Thyroid gland (tissue), 4 donors: Measurements from ENCODE around the gene NEK7. TPM values are rescaled to one million over a fixed set of nuclear protein-coding genes. Genes with fewer than 3 reads are reported as not detected.

ENCODE experiments used
- DNase-seq, 2 donors: peaks; one replicate each; pipeline ENCODE4 v3.0.0-alpha.2; 2019
- H3K27ac ChIP-seq, 3 donors: fragments of 200-600 bp; sonication (generic); 1 replicate in 2 of 3; 2 replicates in 1 of 3; pipeline ENCODE4 v1.5.1; 2016 to 2019; ENCODE audit warnings: mild to moderate bottlenecking in 1 of 3, moderate library complexity in 1 of 3
- H3K27me3 ChIP-seq: fragments of 200-600 bp; sonication (generic); one replicate; pipeline ENCODE4 v1.5.1; 2019
- H3K36me3 ChIP-seq, 2 donors: fragments of 200-600 bp; sonication (generic); one replicate each; pipeline ENCODE4 v1.5.1; 2016 to 2019
- H3K4me1 ChIP-seq, 2 donors: fragments of 200-600 bp; sonication (generic); one replicate each; pipeline ENCODE4 v1.5.1; 2017 to 2019
- H3K4me3 ChIP-seq, 3 donors: fragments of 200-600 bp; sonication (generic); replicated peaks in 1 of 3; 1 replicate in 2 of 3; 2 replicates in 1 of 3; pipeline ENCODE4 v1.5.1; 2016; ENCODE audit warnings: mild to moderate bottlenecking in 1 of 3
- H3K9me3 ChIP-seq: fragments of 200-600 bp; sonication (generic); one replicate; pipeline ENCODE4 v1.5.1; 2017
- POLR2A ChIP-seq, 2 donors: fragments of 450-650 bp; IDR thresholded peaks; one replicate each; pipeline ENCODE4 v1.6.1; 2017; ENCODE audit warnings: antibody characterized with exemption in 2 of 2, mild to moderate bottlenecking in 2 of 2, moderate library complexity in 1 of 2
- WGBS, 2 donors: methylation state at CpG; one replicate each; pipeline ENCODE4 v1.1.5; 2017; 5-methylcytosine and 5-hydroxymethylcytosine counted together
- intact Hi-C: fragments of 100-400 bp; cut with DNase I; formaldehyde crosslinking; loops from one replicate; pipeline ENCODE4 v1.15.1; 2023
- total RNA-seq, 4 donors: library from RNA; depleted of rRNA; stranded (reverse); fragments of >200 nt; gene quantifications; one replicate each; pipeline ENCODE4 v1.2.3, GENCODE V29; 2016
- TF ChIP-seq, protein P1 (sequence below), 6 experiments: fragments of 200-600 bp in 3 of 6; fragments of 450-650 bp in 3 of 6; sonication (generic) in 3 of 6; IDR thresholded peaks; one replicate each; pipeline ENCODE4 v1.5.1; 2016 to 2019; ENCODE audit warnings: antibody characterized with exemption in 6 of 6, mild to moderate bottlenecking in 2 of 6, inconsistent platforms in 1 of 6, moderate library complexity in 1 of 6

Gene NEK7
- total RNA-seq, 4 donors from 2014 or later, result 65.6 to 102 (median 77.7) TPM

DNA sequence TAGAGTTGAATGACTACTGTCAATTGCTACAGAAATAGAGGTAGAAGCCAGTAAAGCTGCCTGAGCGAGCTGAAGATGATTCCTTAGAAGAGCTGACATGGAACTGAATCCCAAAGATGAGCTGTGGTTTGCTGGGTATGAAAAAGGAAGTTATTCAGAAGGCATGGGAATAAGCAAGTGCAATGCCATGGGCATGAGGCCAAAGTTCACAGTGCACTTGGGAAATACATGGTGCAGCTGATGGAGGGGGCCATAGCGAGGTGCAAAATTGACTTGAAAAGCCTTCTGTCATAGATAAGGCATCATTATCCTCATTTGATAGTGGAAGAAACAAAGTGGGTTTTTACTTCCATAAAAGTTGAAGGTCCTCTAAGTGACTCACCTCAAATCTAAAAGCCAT is 88.6 kb downstream of the NEK7 start:
- Histone ChIP-seq H3K9me3 (no peaks in the 10 kb centered on the region), H3K36me3 (no peaks in the 10 kb centered on the region), H3K4me3 (no peak overlapping the region), H3K4me1 (no peaks in the 10 kb centered on the region), H3K27me3 (no peaks in the 10 kb centered on the region), H3K27ac (no peak overlapping the region)
- intact Hi-C loops, result no loop called here
- WGBS, 2 donors, result 92 to 93% methylated on average over 2 of the region's 2 CpGs
- TF ChIP-seq, protein P1, sequence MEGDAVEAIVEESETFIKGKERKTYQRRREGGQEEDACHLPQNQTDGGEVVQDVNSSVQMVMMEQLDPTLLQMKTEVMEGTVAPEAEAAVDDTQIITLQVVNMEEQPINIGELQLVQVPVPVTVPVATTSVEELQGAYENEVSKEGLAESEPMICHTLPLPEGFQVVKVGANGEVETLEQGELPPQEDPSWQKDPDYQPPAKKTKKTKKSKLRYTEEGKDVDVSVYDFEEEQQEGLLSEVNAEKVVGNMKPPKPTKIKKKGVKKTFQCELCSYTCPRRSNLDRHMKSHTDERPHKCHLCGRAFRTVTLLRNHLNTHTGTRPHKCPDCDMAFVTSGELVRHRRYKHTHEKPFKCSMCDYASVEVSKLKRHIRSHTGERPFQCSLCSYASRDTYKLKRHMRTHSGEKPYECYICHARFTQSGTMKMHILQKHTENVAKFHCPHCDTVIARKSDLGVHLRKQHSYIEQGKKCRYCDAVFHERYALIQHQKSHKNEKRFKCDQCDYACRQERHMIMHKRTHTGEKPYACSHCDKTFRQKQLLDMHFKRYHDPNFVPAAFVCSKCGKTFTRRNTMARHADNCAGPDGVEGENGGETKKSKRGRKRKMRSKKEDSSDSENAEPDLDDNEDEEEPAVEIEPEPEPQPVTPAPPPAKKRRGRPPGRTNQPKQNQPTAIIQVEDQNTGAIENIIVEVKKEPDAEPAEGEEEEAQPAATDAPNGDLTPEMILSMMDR (IDR thresholded peaks at IDR 0.05), result no peak
- TF ChIP-seq POLR2A (IDR thresholded peaks at IDR 0.05), result no peak
- no peak for DNase-seq

DNA sequence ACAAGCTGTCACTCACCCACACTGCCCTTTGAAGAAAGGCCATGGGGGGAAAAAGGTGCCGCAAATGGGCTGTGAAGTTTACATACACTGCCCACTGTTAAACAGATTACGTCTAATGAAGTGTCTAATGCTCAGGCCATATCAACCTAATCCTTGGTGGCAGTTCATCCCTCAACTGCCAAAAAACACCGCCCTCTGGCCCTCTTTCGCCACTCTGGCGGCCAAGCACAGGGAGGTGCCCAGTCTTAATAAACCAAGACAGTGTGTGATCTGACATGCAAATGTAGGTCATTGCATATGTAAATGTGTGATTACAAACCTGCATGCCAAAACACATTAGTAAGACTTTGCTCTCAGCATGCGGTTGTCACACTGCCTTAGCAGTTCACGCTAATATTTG is 89.5 kb downstream of the NEK7 start:
- Histone ChIP-seq H3K4me1 (no peaks in the 10 kb centered on the region), H3K27ac (no peak overlapping the region), H3K9me3 (no peaks in the 10 kb centered on the region), H3K4me3 (no peak overlapping the region), H3K36me3 (no peaks in the 10 kb centered on the region), H3K27me3 (no peaks in the 10 kb centered on the region)
- WGBS, 2 donors, result 95 to 96% methylated on average over 7 of the region's 7 CpGs
- no peak for DNase-seq
- TF ChIP-seq, protein P1 (IDR thresholded peaks at IDR 0.05), result no peak
- intact Hi-C loops, result no loop called here

DNA sequence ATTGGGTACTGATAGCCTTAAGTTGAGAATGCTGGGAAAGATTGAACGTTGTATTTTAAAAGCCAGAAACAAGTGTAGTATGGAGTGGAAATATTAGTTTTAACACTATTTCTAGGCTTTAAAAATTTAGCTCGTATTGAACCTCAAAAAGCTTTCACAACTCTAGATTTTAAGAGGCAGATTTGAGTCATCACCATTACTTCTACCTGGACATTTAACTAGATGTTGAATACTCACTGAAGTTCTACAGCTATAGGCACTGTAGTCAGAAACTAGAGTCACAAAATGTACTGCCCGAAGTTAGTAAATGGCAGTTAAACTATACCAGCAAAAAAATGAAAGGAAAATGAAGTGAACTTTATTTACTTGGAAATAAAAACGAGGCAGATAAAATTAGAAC is 96.5 kb downstream of the NEK7 start:
- H3K27ac ChIP-seq, result no peak overlapping the region

DNA sequence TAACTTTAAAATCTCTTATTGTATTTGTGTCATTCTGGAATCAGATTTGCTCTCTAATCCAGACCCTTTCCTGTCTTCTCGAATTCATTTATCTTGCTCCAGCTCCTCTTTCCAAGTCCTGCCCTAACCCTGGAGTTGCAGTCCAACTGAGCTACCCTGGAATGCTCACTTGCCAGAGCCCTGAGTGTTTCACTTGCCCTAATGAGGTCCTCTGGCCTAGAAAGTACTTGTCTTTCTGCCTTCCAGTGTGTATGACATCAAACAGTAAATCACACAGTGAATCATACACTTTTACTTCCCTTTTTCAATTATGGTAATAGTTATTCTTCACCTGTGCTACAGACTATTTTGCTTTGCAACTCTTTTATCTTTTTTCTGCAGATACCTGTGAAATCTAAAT is 96.9 kb downstream of the NEK7 start:
- Histone ChIP-seq H3K4me3 (no peak overlapping the region), H3K27me3 (no peaks in the 10 kb centered on the region), H3K36me3 (no peaks in the 10 kb centered on the region), H3K9me3 (no peaks in the 10 kb centered on the region), H3K4me1 (no peaks in the 10 kb centered on the region), H3K27ac (no peak overlapping the region)
- 68 to 76% methylated on average over 1 of the region's 1 CpG for WGBS, 2 donors
- no peak for DNase-seq
- intact Hi-C loops, result no loop called here
- no peak for TF ChIP-seq POLR2A (IDR thresholded peaks at IDR 0.05)
- TF ChIP-seq, protein P1 (IDR thresholded peaks at IDR 0.05), result no peak

More for the DNA sequence above, 96.5 kb downstream of the NEK7 start:
- H3K9me3 ChIP-seq, result no peaks in the 10 kb centered on the region
- H3K27me3 ChIP-seq, result no peaks in the 10 kb centered on the region
- WGBS, 2 donors, result 78 to 86% methylated on average over 4 of the region's 4 CpGs
- no peaks in the 10 kb centered on the region for H3K4me1 ChIP-seq
- intact Hi-C loops, result no loop called here
- no peak for DNase-seq
- no peak for TF ChIP-seq POLR2A (IDR thresholded peaks at IDR 0.05)
- TF ChIP-seq, protein P1 (IDR thresholded peaks at IDR 0.05), result no peak
- no peaks in the 10 kb centered on the region for H3K36me3 ChIP-seq
- no peak overlapping the region for H3K4me3 ChIP-seq

DNA sequence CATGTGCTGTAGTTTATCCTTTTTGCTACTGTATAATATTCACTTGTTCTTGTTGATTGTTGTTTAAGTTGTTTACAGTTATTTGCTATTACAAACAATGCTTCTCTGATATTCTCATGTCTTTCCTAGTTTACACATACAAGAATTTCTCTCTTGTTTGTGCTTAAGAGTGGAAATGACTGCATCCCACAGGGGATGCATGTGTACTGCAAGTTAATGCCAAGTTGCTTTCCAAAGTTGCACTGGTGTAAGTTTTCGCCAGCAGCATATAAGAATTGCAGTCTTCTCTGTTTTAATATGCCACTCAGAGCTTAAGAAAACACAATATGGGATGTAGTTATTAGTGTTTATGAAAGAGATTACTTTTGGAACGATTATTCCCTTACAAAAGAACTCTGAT is 97.7 kb downstream of the NEK7 start:
- Histone ChIP-seq H3K36me3 (no peaks in the 10 kb centered on the region), H3K27me3 (no peaks in the 10 kb centered on the region), H3K4me3 (no peak overlapping the region), H3K27ac (no peak overlapping the region), H3K9me3 (no peaks in the 10 kb centered on the region), H3K4me1 (no peaks in the 10 kb centered on the region)
- TF ChIP-seq, protein P1 (IDR thresholded peaks at IDR 0.05), result no peak
- TF ChIP-seq POLR2A (IDR thresholded peaks at IDR 0.05), result no peak
- intact Hi-C loops, result no loop called here
- WGBS, 2 donors, result 86 to 90% methylated on average over 2 of the region's 2 CpGs
- DNase-seq, result no peak
